Stimulated activated CD8-positive, alpha-beta memory T cell treated with anti-CD3 and anti-CD28 coated beads, Interleukin-4, amount 100 ng/mL, for 4 hours (primary cell): Measurements from ENCODE around the gene ARHGEF10L.
"Not testable (repeated sequence)": the region's sequence is repeated elsewhere in the genome, so short reads cannot be mapped to it uniquely, and the experiment has no call there.

Experiments used
- DNase-seq, 2 donors: peaks; one replicate each; pipeline ENCODE4 v3.0.0-alpha.2; 2020; ENCODE audit warnings: low read depth in 2 of 2, low spot score in 1 of 2

ARHGEF10L gene

DNA sequence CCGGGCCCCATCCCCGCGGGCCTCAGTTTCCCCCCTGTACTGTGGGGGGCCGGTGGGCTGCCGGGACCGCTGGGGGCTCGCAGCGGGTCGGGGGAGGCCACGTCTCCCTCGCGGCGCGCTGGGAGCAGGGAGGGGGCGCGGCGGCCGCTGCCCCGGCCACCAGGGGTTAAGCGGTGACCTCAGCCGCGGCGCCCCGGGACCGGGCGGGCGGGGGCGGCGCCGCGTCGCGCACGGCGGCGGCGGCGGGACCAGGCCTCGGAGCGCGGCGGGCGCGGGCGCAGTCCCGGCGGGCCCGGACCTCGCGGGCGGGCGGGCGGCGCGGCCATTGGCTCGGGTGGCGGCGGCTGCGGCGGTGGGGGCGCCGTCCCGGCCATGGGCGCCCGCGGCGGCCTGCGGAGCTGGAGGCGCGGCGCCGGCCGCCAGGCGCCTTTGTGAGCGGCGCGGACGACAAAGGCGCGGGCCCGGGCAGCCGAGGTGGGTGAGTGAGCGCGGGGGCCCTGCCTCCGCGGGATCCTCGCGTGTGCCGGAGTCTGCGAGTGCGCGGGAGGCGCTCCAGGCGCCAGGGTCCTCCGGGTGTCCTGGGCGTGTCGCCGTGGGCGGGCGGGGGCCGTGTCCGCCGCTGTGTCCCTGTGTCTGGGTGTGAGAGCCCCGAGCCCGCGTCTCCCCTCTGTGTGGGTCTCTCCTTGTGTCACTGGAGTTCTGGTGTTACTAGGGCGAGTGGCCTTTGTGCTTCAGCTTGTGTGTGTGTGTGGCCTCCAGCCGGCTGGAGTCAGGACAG is at the start of gene ARHGEF10L:
TSS of gene ARHGEF10L (plus strand) at position 222 of the 778 bp plus-strand sequence. CDS start 40,898 bp downstream, outside the sequence.
- no peak for DNase-seq

DNA sequence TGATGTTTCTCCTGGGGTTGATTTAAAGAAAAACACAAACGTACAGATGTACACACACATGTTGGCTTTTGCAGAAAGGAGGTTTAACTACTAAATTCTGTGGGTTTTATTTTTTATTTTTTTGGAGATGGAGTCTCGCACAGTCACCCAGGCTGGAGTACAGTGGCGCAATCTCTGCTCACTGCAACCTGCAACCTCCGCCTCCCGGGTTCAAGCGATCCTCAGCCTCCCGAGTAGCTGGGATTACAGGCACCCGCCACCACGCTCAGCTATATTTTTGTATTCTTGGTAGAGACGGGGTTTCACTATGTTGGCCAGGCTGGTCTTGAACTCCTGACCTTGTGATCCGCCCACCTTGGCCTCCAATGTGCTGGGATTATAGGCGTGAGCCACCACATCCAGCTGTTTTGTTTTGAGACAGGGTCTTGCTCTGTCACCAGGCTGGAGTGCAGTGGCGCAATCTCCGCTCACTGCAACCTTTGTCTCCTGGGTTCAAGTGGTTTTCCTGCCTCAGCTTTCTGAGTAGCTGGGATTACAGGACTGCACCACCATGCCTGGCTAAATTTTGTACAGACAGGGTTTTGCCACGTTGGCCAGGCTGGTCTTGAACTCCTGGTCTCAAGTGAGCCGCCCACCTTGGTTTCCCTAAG is 49.6 kb upstream of the ARHGEF10L start:
- not testable (repeated sequence) for DNase-seq

GRCh38 chr1:17490667-17491066 is 48.8 kb upstream of the ARHGEF10L start:
- not testable (repeated sequence) for DNase-seq

GRCh38 chr1:17494114-17494729 is 45.3 kb upstream of the ARHGEF10L start:
- peak; percentile 17 to 46 for DNase-seq

GRCh38 chr1:17496419-17496818 is 43.1 kb upstream of the ARHGEF10L start:
- no peak for DNase-seq

DNA sequence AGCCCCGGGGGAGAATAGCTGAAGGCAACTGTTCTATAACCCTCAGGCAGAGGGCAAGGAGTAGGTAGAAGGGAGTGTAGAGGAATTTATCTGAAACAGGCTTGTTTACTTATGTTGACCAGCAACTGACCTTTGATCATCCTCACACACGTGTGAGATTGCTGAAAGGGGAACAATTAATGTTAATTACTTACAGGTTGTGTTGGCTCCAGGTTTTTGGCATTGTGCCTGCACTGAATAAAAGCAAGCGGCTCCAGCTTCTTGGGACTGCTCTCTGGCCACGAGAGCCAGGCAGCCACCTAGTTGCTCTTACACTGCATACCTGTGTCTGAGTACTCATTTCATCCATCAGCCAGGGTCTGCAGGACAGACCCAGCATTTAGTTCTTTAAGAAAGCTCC is 41.3 kb upstream of the ARHGEF10L start:
- no peak for DNase-seq

GRCh38 chr1:17502326-17502778 is 37.1 kb upstream of the ARHGEF10L start:
- no peak for DNase-seq

DNA sequence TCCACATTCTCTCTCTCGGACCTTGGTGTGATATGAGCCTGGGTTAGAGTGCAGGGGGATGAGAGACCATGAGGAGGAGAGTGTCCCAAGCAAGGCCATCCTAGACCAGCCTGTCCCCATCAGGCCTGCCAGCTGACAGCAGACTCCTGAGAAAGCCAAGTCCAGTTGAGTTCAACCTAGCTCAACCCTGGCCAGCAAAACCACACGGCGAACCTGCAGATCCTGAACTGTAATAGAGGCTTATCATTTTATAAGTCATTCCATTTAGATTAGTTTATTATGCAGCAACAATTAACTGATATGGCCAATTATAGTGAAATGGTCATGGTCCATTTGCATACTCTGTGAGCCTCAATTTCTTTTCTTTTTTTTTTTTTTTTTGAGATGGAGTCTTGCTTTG is 36.4 kb upstream of the ARHGEF10L start:
- no peak for DNase-seq

DNA sequence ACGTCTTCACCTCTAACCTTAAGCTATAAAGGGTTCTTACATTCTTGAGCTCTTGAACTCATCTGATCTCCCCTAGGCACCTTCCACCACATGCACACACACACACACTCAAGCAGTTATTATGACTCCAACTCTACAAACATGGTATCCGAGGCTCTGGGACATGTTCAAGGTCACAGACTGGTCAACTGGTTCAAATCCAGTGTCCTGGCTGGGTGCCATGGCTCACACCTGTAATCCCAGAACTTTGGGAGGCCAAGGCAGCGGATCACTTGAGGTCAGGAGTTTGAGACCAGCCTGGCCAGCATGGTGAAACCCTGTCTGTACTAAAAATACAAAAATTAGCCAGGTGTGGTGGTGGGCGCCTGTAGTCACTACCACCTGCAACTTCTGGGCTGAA is 32.3 kb upstream of the ARHGEF10L start:
- DNase-seq = not testable (repeated sequence)

- no peak for DNase-seq
Measured at GRCh38 chr1:17507915-17508314, 31.6 kb upstream of the ARHGEF10L start.

- DNase-seq = no peak
Measured at GRCh38 chr1:17509363-17509762, 30.1 kb upstream of the ARHGEF10L start.

GRCh38 chr1:17510138-17510537 is 29.4 kb upstream of the ARHGEF10L start:
- DNase-seq = no peak

DNA sequence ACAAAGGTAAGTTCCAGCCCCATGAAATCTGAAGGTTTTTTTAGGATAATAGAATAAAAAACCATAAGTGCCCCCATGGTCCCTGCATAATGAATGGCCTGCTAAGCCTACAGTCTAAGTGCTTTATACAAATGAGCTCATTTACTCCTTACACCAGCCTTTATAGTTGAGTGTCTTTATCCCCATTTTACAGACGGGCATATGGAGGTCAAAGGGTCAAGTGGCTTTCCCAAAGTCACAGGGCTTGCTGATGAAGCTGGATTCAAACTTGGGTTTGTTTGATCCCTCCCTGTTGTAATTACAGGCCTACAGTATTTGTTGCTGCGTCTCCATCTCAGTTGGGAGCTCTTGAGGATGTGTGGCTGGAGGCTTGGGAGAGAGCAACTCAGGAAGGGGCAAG is 28.3 kb upstream of the ARHGEF10L start:
- DNase-seq = no peak

DNA sequence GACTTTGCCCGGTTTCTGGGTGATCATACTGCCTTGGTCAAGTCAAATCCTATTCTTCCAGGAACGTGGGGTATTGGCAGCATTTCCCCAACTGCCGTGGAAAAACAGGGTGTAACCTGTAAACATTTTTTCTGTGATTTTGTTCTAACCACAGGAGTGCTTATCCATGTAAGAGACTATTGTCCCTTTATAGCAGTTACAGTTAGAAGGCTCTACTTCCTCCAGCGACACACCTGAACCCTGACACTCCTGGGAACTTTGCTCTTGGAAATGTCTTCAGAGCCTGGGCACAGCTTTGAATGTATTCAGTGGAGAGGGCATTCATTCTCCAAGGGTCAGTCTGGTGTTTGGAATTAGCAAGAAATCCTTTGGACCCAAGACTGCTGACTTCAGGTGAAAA is 26.4 kb upstream of the ARHGEF10L start:
- no peak for DNase-seq

DNA sequence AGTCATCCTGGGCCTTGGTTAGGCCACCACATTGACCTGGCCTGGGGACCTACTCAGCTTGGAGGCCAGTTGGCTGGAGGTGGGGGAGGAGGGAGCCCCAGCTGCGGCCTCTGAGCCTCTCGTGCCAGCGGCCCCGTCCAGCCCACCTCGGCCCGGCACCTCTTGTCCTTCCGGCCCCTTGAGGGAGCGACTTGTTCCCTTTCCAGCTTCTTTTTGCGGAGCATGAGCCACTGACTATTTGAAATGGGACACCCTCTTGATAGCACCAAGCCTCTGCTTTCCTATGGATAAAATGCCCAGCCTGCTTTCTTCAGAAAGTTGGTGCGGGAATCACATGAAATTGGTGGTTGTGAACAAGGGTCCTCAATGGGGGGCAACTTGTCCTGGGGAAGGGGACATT is 24.7 kb upstream of the ARHGEF10L start:
- no peak for DNase-seq

DNA sequence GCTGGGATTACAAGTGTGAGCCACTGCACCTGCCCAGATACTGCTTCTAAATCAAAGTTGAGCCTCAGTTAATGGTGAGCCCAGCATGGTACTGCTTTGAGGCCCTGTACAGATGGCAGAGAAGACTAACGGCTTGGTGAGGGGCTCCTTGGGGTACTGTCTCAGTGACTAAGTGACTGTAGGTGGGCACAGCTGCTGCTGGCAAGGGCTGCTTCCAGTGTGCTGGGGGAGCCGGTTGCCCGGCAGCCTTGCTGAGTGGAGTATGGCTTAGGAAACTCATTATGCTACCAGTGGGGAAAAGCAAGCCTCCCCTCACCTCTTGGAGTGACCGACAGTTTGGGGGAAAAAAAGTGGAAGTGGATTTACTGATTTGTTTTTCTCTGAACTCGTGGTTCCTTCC is 23.6 kb upstream of the ARHGEF10L start:
- DNase-seq = no peak

GRCh38 chr1:17516303-17517214 is 22.9 kb upstream of the ARHGEF10L start:
- no peak for DNase-seq

DNA sequence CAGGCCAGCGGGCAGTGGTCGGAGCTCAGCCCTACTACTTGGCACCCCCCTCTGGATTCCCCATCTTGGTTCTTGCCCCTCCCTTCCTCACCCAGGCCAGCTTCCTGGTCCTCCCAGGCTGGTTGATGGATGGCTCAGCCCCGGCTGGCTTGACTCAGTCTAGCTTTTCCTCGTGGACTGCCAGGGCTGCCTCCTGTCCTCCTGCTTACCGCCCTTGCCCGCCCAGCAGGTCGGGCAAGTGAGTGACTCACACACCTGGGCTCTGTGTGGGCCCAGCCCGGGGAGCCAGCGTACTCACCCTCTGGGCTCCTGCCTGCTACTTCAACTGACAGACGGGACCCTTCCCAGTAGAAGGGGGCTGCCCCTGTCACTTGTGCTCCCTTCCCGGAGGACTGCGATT is 19.5 kb upstream of the ARHGEF10L start:
- no peak for DNase-seq

- DNase-seq = no peak
Measured at GRCh38 chr1:17520473-17521319, 18.8 kb upstream of the ARHGEF10L start.

DNA sequence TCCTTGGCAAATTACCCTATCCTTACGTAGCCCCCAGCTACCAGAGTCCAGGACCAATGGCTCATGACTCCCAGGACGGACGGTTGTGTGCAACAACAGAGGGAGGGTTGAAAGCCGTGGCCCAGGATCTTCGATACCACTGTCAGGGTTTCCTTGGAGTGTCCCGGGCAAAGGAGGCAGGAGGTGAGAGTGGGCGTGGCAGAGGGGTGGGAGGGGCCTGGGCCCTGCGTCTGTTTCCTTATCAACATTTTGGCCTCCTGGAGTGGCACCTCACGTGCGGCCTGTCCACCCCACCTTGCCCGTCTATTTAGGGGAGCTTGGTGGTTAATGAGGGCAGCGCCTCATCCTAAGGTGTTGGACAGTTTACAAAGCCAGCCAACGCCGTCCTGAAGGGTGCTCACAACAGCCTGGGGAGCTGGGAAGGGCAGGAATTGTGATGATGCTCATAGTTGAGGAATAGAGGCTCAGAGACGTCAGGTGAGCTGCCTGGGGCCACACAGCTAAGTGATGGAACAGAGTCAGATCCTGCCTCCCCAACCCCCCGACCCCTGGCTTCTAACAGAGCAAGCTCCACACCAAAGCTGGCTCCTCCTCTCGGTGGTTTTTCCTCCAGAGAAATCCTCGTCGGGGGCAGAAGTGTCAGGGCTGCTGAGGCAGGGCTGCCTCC is 17.4 kb upstream of the ARHGEF10L start:
- DNase-seq = no peak
